Ishikawa (cell line): ENCODE data around the gene CTDP1.

ENCODE experiments used
- CEBPB ChIP-seq: IDR thresholded peaks from 2 replicates; pipeline ENCODE4 v1.6.1; 2012
- CREB1 ChIP-seq: IDR thresholded peaks from 2 replicates; pipeline ENCODE4 v1.6.1; 2012; ENCODE audit warnings: low read depth
- EGR1 ChIP-seq: IDR thresholded peaks from 2 replicates; pipeline ENCODE4 v1.6.1; 2012
- EP300 ChIP-seq: IDR thresholded peaks from 2 replicates; pipeline ENCODE4 v1.6.1; 2012; ENCODE audit warnings: borderline replicate concordance
- FOXM1 ChIP-seq: IDR thresholded peaks from 2 replicates; pipeline ENCODE4 v1.6.1; 2012; ENCODE audit warnings: low read depth, borderline replicate concordance
- NFIC ChIP-seq: IDR thresholded peaks from 2 replicates; pipeline ENCODE4 v1.6.1; 2012
- RAD21 ChIP-seq: IDR thresholded peaks from 2 replicates; pipeline ENCODE4 v1.6.1; 2012; ENCODE audit warnings: low read depth
- REST ChIP-seq: IDR thresholded peaks from 2 replicates; pipeline ENCODE4 v1.6.1; 2012; ENCODE audit warnings: low read depth, mild to moderate bottlenecking
- TAF1 ChIP-seq: IDR thresholded peaks from 2 replicates; pipeline ENCODE4 v1.6.1; 2012; ENCODE audit warnings: low read depth, mild to moderate bottlenecking
- TCF12 ChIP-seq: IDR thresholded peaks from 2 replicates; pipeline ENCODE4 v1.6.1; 2012; ENCODE audit warnings: low read depth
- TEAD4 ChIP-seq: IDR thresholded peaks from 2 replicates; pipeline ENCODE4 v1.6.1; 2012
- YY1 ChIP-seq: IDR thresholded peaks from 2 replicates; pipeline ENCODE4 v1.6.1; 2012; ENCODE audit warnings: low read depth
- ZBTB7A ChIP-seq: IDR thresholded peaks from 2 replicates; pipeline ENCODE4 v1.6.1; 2012; ENCODE audit warnings: low read depth
- TF ChIP-seq, protein P1 (sequence below): IDR thresholded peaks from 2 replicates; pipeline ENCODE4 v1.6.1; 2012
- TF ChIP-seq, protein P2 (sequence below): IDR thresholded peaks from 2 replicates; pipeline ENCODE4 v1.6.1; 2012

The CTDP1 gene

DNA sequence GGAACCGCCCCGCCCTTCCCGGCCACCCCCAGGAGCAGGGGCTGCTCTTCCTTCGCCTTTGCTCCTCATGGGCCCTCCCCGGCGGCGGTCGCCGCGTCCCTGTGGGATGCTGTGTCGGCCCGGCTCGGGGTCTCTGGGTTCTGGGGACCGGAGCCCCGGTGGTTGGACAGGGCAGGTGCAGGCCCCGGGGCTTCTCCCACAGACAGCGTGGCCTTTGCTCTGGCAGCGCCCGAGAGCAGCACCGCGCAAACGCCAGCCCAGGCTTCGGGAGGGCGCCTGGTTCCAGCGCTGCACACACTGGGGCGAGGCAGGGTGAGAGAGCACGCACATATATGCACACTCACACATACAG lies 109.1 kb downstream of the CTDP1 start:
- TF ChIP-seq YY1 (no peak), FOXM1 (no peak), ZBTB7A (no peak), EP300 (no peak), TEAD4 (no peak), TAF1 (no peak), NFIC (no peak), RAD21 (no peak), CEBPB (no peak), TCF12 (no peak), EGR1 (no peak)
- TF ChIP-seq, protein P1, sequence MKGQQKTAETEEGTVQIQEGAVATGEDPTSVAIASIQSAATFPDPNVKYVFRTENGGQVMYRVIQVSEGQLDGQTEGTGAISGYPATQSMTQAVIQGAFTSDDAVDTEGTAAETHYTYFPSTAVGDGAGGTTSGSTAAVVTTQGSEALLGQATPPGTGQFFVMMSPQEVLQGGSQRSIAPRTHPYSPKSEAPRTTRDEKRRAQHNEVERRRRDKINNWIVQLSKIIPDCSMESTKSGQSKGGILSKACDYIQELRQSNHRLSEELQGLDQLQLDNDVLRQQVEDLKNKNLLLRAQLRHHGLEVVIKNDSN, result no peak
- TF ChIP-seq, protein P2, sequence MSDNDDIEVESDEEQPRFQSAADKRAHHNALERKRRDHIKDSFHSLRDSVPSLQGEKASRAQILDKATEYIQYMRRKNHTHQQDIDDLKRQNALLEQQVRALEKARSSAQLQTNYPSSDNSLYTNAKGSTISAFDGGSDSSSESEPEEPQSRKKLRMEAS, result no peak

GRCh38 chr18:79789091-79789891 lies 109.7 kb downstream of the CTDP1 start:
- TF ChIP-seq YY1 (no peak), CEBPB (no peak), EGR1 (no peak), NFIC (no peak), EP300 (no peak), TAF1 (no peak), RAD21 (no peak), FOXM1 (no peak), TCF12 (no peak), TEAD4 (no peak), CREB1 (no peak), ZBTB7A (no peak), REST (no peak)
- TF ChIP-seq, protein P2, result no peak
- TF ChIP-seq, protein P1, result no peak

GRCh38 chr18:79789901-79790890 lies 110.6 kb downstream of the CTDP1 start:
- TF ChIP-seq CREB1 (no peak), TEAD4 (no peak), RAD21 (no peak), ZBTB7A (no peak), YY1 (no peak)

DNA sequence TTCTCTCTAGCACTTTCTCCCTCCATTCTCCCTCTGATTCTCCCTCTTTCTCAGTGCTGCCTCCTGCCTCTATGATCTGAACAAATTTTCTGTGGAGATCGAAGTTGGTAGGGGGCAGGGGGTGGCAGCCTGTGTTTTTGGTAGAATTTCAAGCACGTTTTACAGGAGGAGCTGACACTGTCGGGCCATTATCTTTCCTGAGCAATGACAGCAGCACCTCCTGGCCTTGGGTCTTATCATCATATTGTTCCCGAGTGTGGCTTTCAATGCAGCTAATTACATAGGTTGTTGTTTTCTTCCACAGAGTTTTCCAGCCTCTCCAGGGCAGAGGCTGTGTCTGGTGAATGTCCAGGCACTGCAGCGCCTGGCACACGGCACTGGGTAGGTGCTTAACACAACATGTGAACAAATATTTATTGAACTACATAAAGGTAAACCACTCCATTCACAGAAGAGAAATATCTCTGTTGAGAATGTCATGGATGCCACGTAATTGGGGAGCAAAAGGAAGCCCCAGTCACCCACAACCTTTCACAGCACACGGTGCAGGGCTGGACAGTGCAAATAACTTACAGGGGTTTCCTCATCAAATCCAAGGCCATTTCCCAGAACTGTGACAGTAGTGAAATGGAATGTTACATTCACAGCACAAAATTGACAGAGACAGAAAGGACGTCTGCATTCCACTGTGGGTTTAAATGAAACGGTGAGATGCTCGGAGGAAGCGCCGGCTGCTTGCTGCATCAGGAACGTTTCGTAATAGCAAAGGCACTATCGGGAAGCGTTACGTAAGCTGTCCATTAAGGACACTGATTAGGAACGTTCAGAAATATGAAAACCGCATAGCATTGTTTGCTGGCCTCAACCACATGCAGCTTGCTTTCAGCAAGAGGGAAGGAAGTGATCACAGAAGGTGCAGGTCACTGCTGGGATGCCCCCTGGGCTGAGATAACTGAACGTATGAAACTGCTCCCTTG lies 111.7 kb downstream of the CTDP1 start:
- TF ChIP-seq TAF1 (no peak), EGR1 (no peak), CEBPB (0 out of 2 replicates have a peak, but pooled peaks have one; percentile 30)

DNA sequence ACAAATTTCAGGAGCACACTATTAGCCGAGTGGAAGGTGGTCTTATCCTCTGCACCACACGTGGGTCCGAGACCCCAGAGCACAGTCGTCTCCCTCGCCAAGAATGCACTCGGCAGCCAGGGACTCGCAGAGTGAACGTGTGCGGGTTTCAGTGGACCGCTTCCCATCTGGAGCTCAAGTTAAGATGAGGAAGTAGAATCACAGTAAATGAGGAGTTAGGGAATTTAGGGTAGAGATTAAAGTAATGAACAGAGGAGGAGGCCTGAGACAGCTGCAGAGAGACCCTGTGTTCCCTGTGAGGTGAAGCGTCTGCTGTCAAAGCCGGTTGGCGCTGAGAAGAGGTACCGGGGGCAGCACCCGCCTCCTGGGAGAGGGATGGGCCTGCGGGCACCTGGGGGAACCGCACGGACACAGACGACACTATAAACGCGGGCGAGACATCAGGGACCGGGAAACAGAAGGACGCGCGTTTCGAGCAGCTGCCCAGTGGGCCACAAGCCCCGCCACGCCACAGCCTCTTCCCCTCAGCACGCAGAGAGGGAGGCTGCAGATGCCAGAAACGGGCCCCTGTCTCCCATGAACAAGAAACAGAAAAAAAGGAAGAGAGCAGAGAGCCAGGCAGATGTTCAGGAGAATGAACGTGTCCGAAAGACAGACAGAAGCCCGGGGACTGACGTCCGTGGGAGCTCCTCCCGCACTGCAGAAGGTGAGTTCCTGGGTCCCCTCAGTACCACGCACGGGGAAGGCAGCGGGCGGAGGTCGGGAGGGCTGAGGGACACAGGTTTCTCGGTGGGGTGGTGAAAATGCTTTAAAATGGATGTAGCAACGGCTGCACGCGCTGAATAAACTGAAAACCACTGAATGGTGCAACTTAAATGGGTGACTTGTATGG lies 112.7 kb downstream of the CTDP1 start:
- no peak for TF ChIP-seq FOXM1
- TF ChIP-seq TAF1, result no peak
- no peak for TF ChIP-seq EP300
- TF ChIP-seq CEBPB, result no peak
- no peak for TF ChIP-seq RAD21
- no peak for TF ChIP-seq YY1
- TF ChIP-seq TEAD4, result no peak
- TF ChIP-seq ZBTB7A, result no peak
- no peak for TF ChIP-seq CREB1
- TF ChIP-seq, protein P2, result no peak
- no peak for TF ChIP-seq REST
